ENCODE results near the gene SCUBE1. TPM values are rescaled to one million over a fixed set of nuclear protein-coding genes. Genes with fewer than 3 reads are reported as not detected.

Gene SCUBE1
- total and polyA plus RNA-seq, 8 donors, result 0.04 to 0.41 (median 0.12) TPM; not detected in 3

GRCh38 chr22:43313244-43313889 lies 29.8 kb downstream of the SCUBE1 start:
- ATAC-seq (no peak), DNase-seq (no peak), FAIRE-seq (no peak)
- H3K27ac ChIP-seq, result no peak overlapping the region
- H3K4me1 ChIP-seq, result no peaks in the 10 kb centered on the region
- no peaks in the 10 kb centered on the region for H3K27me3 ChIP-seq
- intact Hi-C loops (cut with DNase I), result no loop called here
- no peak overlapping the region for H3K4me3 ChIP-seq
- TF ChIP-seq CTCF (IDR thresholded peaks at IDR 0.05), result no peak
- no peaks in the 10 kb centered on the region for H3K36me3 ChIP-seq
- 74 to 76% methylated on average over 6 of the region's 6 CpGs for WGBS, 2 donors
- no peaks in the 10 kb centered on the region for H3K9me3 ChIP-seq

- no peak for TF ChIP-seq CTCF (IDR thresholded peaks at IDR 0.05)
- H3K9me3 ChIP-seq, result no peaks in the 10 kb centered on the region
- no peaks in the 10 kb centered on the region for H3K27me3 ChIP-seq
- 79 to 81% methylated on average over 10 of the region's 10 CpGs for WGBS, 2 donors
- ATAC-seq (no peak), FAIRE-seq (no peak), DNase-seq (no peak)
- H3K4me3 ChIP-seq, result no peak overlapping the region
- no peaks in the 10 kb centered on the region for H3K36me3 ChIP-seq
- no peaks in the 10 kb centered on the region for H3K4me1 ChIP-seq
- intact Hi-C loops (cut with DNase I), result no loop called here
- no peak overlapping the region for H3K27ac ChIP-seq
Observed at GRCh38 chr22:43312608-43313007, 30.6 kb downstream of the SCUBE1 start.

- no peaks in the 10 kb centered on the region for H3K4me1 ChIP-seq
- intact Hi-C loops (cut with DNase I), result no loop called here
- DNase-seq (no peak), ATAC-seq (no peak), FAIRE-seq (no peak)
- WGBS, 2 donors, result 95 to 100% methylated on average over 1 of the region's 1 CpG
- no peaks in the 10 kb centered on the region for H3K27me3 ChIP-seq
- no peaks in the 10 kb centered on the region for H3K9me3 ChIP-seq
- no peak overlapping the region for H3K27ac ChIP-seq
- no peak overlapping the region for H3K4me3 ChIP-seq
- no peak for TF ChIP-seq CTCF (IDR thresholded peaks at IDR 0.05)
- no peaks in the 10 kb centered on the region for H3K36me3 ChIP-seq
Observed at GRCh38 chr22:43310798-43311197, 32.4 kb downstream of the SCUBE1 start.

- Histone ChIP-seq H3K4me3 (no peak overlapping the region), H3K36me3 (no peaks in the 10 kb centered on the region), H3K27me3 (no peaks in the 10 kb centered on the region), H3K9me3 (no peaks in the 10 kb centered on the region), H3K27ac (no peak overlapping the region), H3K4me1 (no peaks in the 10 kb centered on the region)
- TF ChIP-seq CTCF (IDR thresholded peaks at IDR 0.05), result no peak
- WGBS, 2 donors, result 84 to 90% methylated on average over 5 of the region's 5 CpGs
- no peak for FAIRE-seq
- no peak for DNase-seq
- ATAC-seq, result no peak
- intact Hi-C loops (cut with DNase I), result no loop called here
Observed at GRCh38 chr22:43310311-43310710, 32.9 kb downstream of the SCUBE1 start.

- Histone ChIP-seq H3K9me3 (no peaks in the 10 kb centered on the region), H3K27me3 (no peaks in the 10 kb centered on the region), H3K4me1 (no peaks in the 10 kb centered on the region), H3K4me3 (no peak overlapping the region), H3K36me3 (no peaks in the 10 kb centered on the region), H3K27ac (no peak overlapping the region)
- FAIRE-seq (no peak), DNase-seq (no peak), ATAC-seq (no peak)
- intact Hi-C loops (cut with DNase I), result no loop called here
- WGBS, 2 donors, result 76 to 82% methylated on average over 10 of the region's 10 CpGs
- no peak for TF ChIP-seq CTCF (IDR thresholded peaks at IDR 0.05)
Observed at GRCh38 chr22:43308836-43309235, 34.3 kb downstream of the SCUBE1 start.

All from pancreas (tissue), 10 donors.